SU-DHL-6 (cell line): ENCODE results near the gene OR2AJ1.

ENCODE experiments used
- H2AFZ ChIP-seq: fragments of 200-600 bp; sonication (generic); 2 replicates; pipeline ENCODE4 v1.6.1; 2014; ENCODE audit warnings: low read depth, mild to moderate bottlenecking, moderate library complexity, mixed read lengths, antibody characterized with exemption, low read length; ENCODE audit not compliant: severe bottlenecking
- H3F3A ChIP-seq: fragments of 200-600 bp; shearing (Covaris generic); 2 replicates; pipeline ENCODE4 v1.6.0; 2016; ENCODE audit warnings: antibody characterized with exemption, mild to moderate bottlenecking; ENCODE audit not compliant: insufficient read depth
- H3K27ac ChIP-seq: fragments of 200-600 bp; sonication (generic); 2 replicates; pipeline ENCODE4 v1.5.1; 2016; ENCODE audit warnings: low read depth, mild to moderate bottlenecking, low read length, moderate library complexity, mixed read lengths
- H3K27me3 ChIP-seq: fragments of 200-600 bp; sonication (generic), shearing (Covaris generic); 2 replicates; pipeline ENCODE4 v1.6.0; 2014; ENCODE audit warnings: mild to moderate bottlenecking, low read length
- H3K36me3 ChIP-seq: fragments of 200-600 bp; sonication (generic); 2 replicates; pipeline ENCODE4 v1.6.1; 2014; ENCODE audit warnings: mild to moderate bottlenecking, low read length, mixed read lengths
- H3K4me2 ChIP-seq: fragments of 300-600, 200-600 bp; shearing (Covaris generic), sonication (generic); 2 replicates; pipeline ENCODE4 v1.6.0; 2014; ENCODE audit warnings: low read length, low read depth, mild to moderate bottlenecking; ENCODE audit not compliant: poor library complexity, severe bottlenecking
- H3K4me3 ChIP-seq: fragments of 200-600 bp; sonication (generic); 2 replicates; pipeline ENCODE4 v1.5.1; 2014; ENCODE audit warnings: antibody characterized with exemption, low read length, mild to moderate bottlenecking, mixed read lengths; ENCODE audit not compliant: insufficient read depth, poor library complexity, severe bottlenecking
- H3K79me2 ChIP-seq: fragments of 200-600 bp; sonication (generic); 2 replicates; pipeline ENCODE4 v1.6.1; 2014; ENCODE audit warnings: mild to moderate bottlenecking, low read length, moderate library complexity; ENCODE audit not compliant: insufficient read depth
- H3K9ac ChIP-seq: fragments of 200-600 bp; sonication (generic); 2 replicates; pipeline ENCODE4 v1.7.0; 2014; ENCODE audit warnings: mild to moderate bottlenecking, low read length
- H3K9me2 ChIP-seq: fragments of 200-600 bp; sonication (generic); replicated peaks from 2 replicates; pipeline ENCODE4 v1.6.1; 2014; ENCODE audit warnings: low read length; ENCODE audit not compliant: insufficient read depth
- H3K9me3 ChIP-seq: fragments of 200-600 bp; sonication (generic); 2 replicates; pipeline ENCODE4 v1.6.1; 2014; ENCODE audit warnings: low read length, mixed read lengths; ENCODE audit not compliant: insufficient read depth
- H4K20me1 ChIP-seq: fragments of 200-600 bp; sonication (generic); 2 replicates; pipeline ENCODE4 v1.6.1; 2014; ENCODE audit warnings: low read depth, mild to moderate bottlenecking, antibody characterized with exemption, low read length, moderate library complexity, mixed read lengths
- EZH2phosphoT487 ChIP-seq: fragments of 200-600 bp; sonication (generic), shearing (Covaris generic); conservative IDR thresholded peaks from 2 replicates; pipeline ENCODE4 v1.6.1; 2018; ENCODE audit warnings: mild to moderate bottlenecking, antibody characterized with exemption, low read length, moderate library complexity, mixed read lengths
- TF ChIP-seq, protein P1 (sequence below): fragments of 200-600 bp; sonication (generic); IDR thresholded peaks from one replicate; pipeline ENCODE4 v1.5.1; 2017; ENCODE audit warnings: antibody characterized with exemption, mild to moderate bottlenecking, low read length, moderate library complexity; ENCODE audit not compliant: insufficient read depth, poor library complexity, severe bottlenecking

The OR2AJ1 gene

DNA sequence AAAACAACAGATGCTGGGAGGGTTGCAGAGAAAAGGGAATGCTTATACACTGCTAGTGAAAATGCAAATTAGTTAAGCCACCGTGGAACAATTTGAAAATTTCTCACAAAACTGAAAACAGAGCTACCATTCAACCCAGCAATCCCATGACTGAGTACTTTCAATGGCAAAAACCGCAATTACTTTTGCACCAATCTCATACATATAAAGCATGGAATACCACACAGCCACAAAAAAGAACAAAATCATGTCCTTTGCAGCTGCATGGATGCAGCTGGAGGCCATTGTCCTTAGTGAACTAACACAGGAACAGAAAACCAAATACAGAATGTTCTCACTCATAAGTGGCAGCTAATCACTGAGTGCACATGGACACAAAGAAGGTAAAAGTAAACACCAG, 10.9 kb upstream of the OR2AJ1 start:
- Histone ChIP-seq H2AFZ (no peak overlapping the region), H3K9me2 (no peaks in the 10 kb centered on the region), H3K27me3 (no peaks in the 10 kb centered on the region), H4K20me1 (no peaks in the 10 kb centered on the region), H3K4me2 (no peak overlapping the region), H3K4me3 (no peak overlapping the region), H3K79me2 (no peaks in the 10 kb centered on the region), H3K9ac (no peak overlapping the region), H3K9me3 (no peaks in the 10 kb centered on the region), H3K27ac (no peak overlapping the region), H3K36me3 (no peaks in the 10 kb centered on the region), H3F3A (no peaks in the 10 kb centered on the region)
- no peak for TF ChIP-seq EZH2phosphoT487
- TF ChIP-seq, protein P1, sequence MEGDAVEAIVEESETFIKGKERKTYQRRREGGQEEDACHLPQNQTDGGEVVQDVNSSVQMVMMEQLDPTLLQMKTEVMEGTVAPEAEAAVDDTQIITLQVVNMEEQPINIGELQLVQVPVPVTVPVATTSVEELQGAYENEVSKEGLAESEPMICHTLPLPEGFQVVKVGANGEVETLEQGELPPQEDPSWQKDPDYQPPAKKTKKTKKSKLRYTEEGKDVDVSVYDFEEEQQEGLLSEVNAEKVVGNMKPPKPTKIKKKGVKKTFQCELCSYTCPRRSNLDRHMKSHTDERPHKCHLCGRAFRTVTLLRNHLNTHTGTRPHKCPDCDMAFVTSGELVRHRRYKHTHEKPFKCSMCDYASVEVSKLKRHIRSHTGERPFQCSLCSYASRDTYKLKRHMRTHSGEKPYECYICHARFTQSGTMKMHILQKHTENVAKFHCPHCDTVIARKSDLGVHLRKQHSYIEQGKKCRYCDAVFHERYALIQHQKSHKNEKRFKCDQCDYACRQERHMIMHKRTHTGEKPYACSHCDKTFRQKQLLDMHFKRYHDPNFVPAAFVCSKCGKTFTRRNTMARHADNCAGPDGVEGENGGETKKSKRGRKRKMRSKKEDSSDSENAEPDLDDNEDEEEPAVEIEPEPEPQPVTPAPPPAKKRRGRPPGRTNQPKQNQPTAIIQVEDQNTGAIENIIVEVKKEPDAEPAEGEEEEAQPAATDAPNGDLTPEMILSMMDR: no peak

DNA sequence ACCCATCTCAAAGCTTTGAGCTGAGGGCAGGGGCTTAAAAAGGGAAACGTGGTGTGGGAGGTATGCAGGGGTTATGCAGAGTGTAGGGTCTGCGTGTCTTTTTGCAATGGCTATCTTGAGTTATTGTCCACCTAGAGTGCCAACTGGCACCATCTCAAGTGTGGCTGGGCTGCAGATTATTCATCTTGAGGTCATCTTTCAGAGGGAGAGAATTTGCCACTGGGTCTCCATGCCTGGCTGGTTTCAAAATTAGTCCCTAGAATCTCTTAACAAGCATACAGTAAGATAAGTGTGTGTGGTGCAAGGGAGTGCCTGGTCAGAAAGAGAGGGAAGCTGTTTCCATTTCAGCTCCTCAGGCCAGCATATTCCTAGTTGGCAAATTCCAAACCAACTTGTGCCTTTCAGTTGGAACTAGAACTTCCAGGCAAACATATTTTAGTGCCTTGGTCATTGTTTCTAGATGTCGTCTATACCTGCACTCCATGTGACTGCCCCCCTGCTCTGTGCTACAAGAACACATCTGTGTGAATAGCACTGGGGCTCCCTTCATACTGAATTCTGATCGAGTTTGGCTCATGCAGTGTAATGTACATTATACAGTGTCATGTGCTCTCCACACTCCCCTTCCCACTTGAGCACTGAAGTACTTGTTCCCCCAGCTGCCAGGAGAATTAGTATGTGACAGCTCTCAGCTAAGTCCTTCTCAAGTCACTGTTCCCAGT, 9.6 kb upstream of the OR2AJ1 start:
- no peak overlapping the region for H3K4me2 ChIP-seq
- H3F3A ChIP-seq: no peaks in the 10 kb centered on the region
- H3K9me3 ChIP-seq: no peaks in the 10 kb centered on the region
- H3K9ac ChIP-seq: no peak overlapping the region
- H3K27me3 ChIP-seq: no peaks in the 10 kb centered on the region
- no peaks in the 10 kb centered on the region for H3K79me2 ChIP-seq
- H3K9me2 ChIP-seq: no peaks in the 10 kb centered on the region
- H3K36me3 ChIP-seq: no peaks in the 10 kb centered on the region
- TF ChIP-seq, protein P1: no peak
- TF ChIP-seq EZH2phosphoT487: no peak
- no peak overlapping the region for H2AFZ ChIP-seq
- H4K20me1 ChIP-seq: no peaks in the 10 kb centered on the region
- no peak overlapping the region for H3K4me3 ChIP-seq
- H3K27ac ChIP-seq: no peak overlapping the region

DNA sequence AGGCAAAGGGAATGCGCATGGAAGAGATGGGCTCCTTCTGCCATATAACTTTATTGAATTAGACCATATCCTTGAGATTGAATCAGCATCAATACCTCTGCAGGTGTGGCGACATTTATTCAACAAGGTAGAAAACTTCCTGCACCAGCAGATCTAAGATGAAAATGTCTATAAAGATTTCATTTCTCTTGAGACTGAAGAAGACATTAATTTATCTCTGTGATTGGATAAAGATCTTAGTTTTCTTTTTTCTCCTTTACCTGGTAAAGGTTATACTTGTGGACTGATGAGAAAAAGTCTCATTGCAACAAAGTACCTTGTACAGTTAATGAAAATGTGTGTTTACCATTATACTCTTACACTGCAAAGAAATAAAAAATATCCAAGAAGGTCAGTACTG, 4.7 kb upstream of the OR2AJ1 start, which contains the start of gene OR2T8:
Gene OR2T8 (plus strand): TSS at position 301 of the 400 bp plus-strand sequence. CDS start 766 bp downstream, outside the sequence.
- H3K27ac ChIP-seq: no peak within 1 kb of the TSS
- TF ChIP-seq EZH2phosphoT487: no peak
- TF ChIP-seq, protein P1: no peak
- H3K9me2 ChIP-seq: no peaks in the 10 kb centered on the region
- no peaks in the 10 kb centered on the region for H3F3A ChIP-seq
- no peak within 1 kb of the TSS for H2AFZ ChIP-seq
- no peaks in the 10 kb centered on the region for H3K79me2 ChIP-seq
- H3K4me2 ChIP-seq: no peak within 1 kb of the TSS
- H3K4me3 ChIP-seq: no peak within 1 kb of the TSS
- no peaks in the 10 kb centered on the region for H3K27me3 ChIP-seq
- H3K9me3 ChIP-seq: no peaks in the 10 kb centered on the region
- H3K9ac ChIP-seq: no peak within 1 kb of the TSS
- H4K20me1 ChIP-seq: no peaks in the 10 kb centered on the region
- H3K36me3 ChIP-seq: no peaks in the 10 kb centered on the region
